HG03060 (cell line): ENCODE measurements around the gene SAMSN1.
"Not testable (repeated sequence)": the region's sequence is repeated elsewhere in the genome, so short reads cannot be mapped to it uniquely, and the experiment has no call there.

Experiments
- ATAC-seq: cut with Tn5 transposase; IDR thresholded peaks from one replicate; pipeline ENCODE4 v1.9.1; 2021; ENCODE audit warnings: low read depth, moderate number of reproducible peaks; ENCODE audit not compliant: unreplicated experiment

Gene SAMSN1

GRCh38 chr21:14533499-14534428 lies 12.4 kb downstream of the SAMSN1 start:
- peak; percentile 79 for ATAC-seq

GRCh38 chr21:14531757-14532316 lies 14.3 kb downstream of the SAMSN1 start:
- ATAC-seq: no peak

- no peak for ATAC-seq
Observed at GRCh38 chr21:14530592-14530991, 15.5 kb downstream of the SAMSN1 start.

GRCh38 chr21:14528815-14529214 lies 17.3 kb downstream of the SAMSN1 start:
- ATAC-seq: no peak

- ATAC-seq: no peak
Observed at GRCh38 chr21:14527696-14528652, 18.1 kb downstream of the SAMSN1 start.

- ATAC-seq: no peak
Observed at GRCh38 chr21:14526836-14527695, 19.0 kb downstream of the SAMSN1 start.

GRCh38 chr21:14526199-14526598 lies 19.9 kb downstream of the SAMSN1 start:
- ATAC-seq: no peak

- ATAC-seq: peak; percentile 68
Observed at GRCh38 chr21:14523234-14523633, 22.9 kb downstream of the SAMSN1 start.

GRCh38 chr21:14522736-14523135 lies 23.4 kb downstream of the SAMSN1 start:
- no peak for ATAC-seq

- no peak for ATAC-seq
Observed at GRCh38 chr21:14520535-14520934, 25.6 kb downstream of the SAMSN1 start.

- no peak for ATAC-seq
Observed at GRCh38 chr21:14519000-14519399, 27.1 kb downstream of the SAMSN1 start.

- no peak for ATAC-seq
Observed at GRCh38 chr21:14513804-14514203, 32.3 kb downstream of the SAMSN1 start.

- not testable (repeated sequence) for ATAC-seq
Observed at GRCh38 chr21:14506859-14507457, 39.2 kb downstream of the SAMSN1 start.

- no peak for ATAC-seq
Observed at GRCh38 chr21:14500873-14501272, 45.2 kb downstream of the SAMSN1 start.

- no peak for ATAC-seq
Observed at GRCh38 chr21:14499316-14499715, 46.8 kb downstream of the SAMSN1 start.

GRCh38 chr21:14497825-14498224 lies 48.3 kb downstream of the SAMSN1 start:
- no peak for ATAC-seq

- ATAC-seq: no peak
Observed at GRCh38 chr21:14495075-14495474, 51.0 kb downstream of the SAMSN1 start.

GRCh38 chr21:14494181-14494580 lies 51.9 kb downstream of the SAMSN1 start:
- ATAC-seq: not testable (repeated sequence)

GRCh38 chr21:14493731-14494130 lies 52.4 kb downstream of the SAMSN1 start:
- no peak for ATAC-seq
